Tibial artery (tissue), 4 donors: ENCODE data around the gene FRMD4A.
"Not testable (repeated sequence)": the region's sequence is repeated elsewhere in the genome, so short reads cannot be mapped to it uniquely, and the experiment has no call there.

Source experiments
- DNase-seq, 2 donors: peaks; one replicate each; pipeline ENCODE4 v3.0.0-alpha.2; 2019
- H3K27ac ChIP-seq, 2 donors: fragments of 200-600 bp; sonication (generic) in 1 of 2; 1 replicate in 1 of 2; 2 replicates in 1 of 2; pipeline ENCODE4 v1.5.1; 2018 to 2019; ENCODE audit warnings: mild to moderate bottlenecking in 1 of 2
- H3K27me3 ChIP-seq, 2 donors: fragments of 200-600 bp; sonication (generic) in 1 of 2; one replicate each; pipeline versions ENCODE4 v1.5.1 to v1.6.0; 2016 to 2019
- H3K36me3 ChIP-seq, 3 donors: fragments of 200-600 bp; sonication (generic) in 2 of 3; one replicate each; pipeline ENCODE4 v1.5.1; 2016 to 2019; ENCODE audit warnings: mild to moderate bottlenecking in 2 of 3
- H3K4me1 ChIP-seq, 4 donors: fragments of 200-600 bp; sonication (generic) in 2 of 4; 1 replicate in 3 of 4; 2 replicates in 1 of 4; pipeline ENCODE4 v1.5.1; 2016 to 2019
- H3K4me3 ChIP-seq, 2 donors: fragments of 200-600 bp; sonication (generic) in 1 of 2; 1 replicate in 1 of 2; 2 replicates in 1 of 2; pipeline ENCODE4 v1.5.1; 2018 to 2019; ENCODE audit warnings: mild to moderate bottlenecking in 2 of 2
- H3K9me3 ChIP-seq, 3 donors: fragments of 200-600 bp; sonication (generic) in 1 of 3; one replicate each; pipeline ENCODE4 v1.5.1; 2016 to 2019
- CTCF ChIP-seq, 2 experiments: fragments of 200-600 bp in 1 of 2; fragments of 450-650 bp in 1 of 2; IDR thresholded peaks; one replicate each; pipeline ENCODE4 v1.5.1; 2017 to 2019; ENCODE audit warnings: antibody characterized with exemption in 2 of 2, mild to moderate bottlenecking in 1 of 2, moderate library complexity in 1 of 2
- intact Hi-C: fragments of 100-400 bp; cut with DNase I; formaldehyde crosslinking; loops from one replicate; pipeline ENCODE4 v1.15.0; 2023; ENCODE audit warnings: low total_unique reads

Gene FRMD4A

DNA sequence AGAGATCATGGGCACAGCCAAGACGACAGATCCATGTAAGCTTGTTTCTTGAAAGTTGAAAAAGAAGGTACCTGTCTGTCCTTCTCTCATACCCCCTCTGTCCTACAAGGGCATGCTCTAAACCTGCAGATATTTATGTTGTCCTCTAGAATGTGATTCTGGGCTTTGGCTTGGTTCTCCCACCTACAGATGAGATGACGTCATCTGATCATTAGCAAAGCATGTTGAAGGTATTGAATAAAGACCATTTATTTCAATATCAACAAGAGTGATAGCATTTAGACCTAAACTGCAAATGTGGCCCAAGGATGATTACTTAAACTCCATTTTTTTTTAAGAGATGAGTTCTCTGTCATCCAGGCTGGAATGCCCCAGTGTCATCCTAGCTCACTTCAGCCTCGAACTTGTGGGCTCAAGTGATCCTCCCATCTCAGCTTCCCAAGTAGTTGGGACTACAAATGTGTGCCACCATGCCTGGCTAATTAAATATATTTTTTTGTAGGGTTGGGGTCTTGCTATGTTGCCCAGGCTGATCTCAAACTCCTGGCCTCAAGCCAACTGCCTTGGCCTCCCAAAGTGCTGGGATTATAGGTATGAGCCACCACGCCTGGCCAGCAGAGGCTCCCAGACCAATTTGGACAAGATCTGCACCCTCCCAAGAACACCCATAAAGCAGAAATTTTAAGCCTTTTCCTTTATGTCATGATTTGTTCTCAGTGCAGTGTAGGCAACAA lies 559.8 kb downstream of the FRMD4A start:
- no peaks in the 10 kb centered on the region for H3K27me3 ChIP-seq
- no peak for TF ChIP-seq CTCF (IDR thresholded peaks at IDR 0.05)
- intact Hi-C loops, result no loop called here
- peaks cover 0 to 15% (median 5%) of the 10 kb centered on the region in 4 donors for H3K4me1 ChIP-seq
- H3K9me3 ChIP-seq, result no peaks in the 10 kb centered on the region
- H3K4me3 ChIP-seq, result no peak overlapping the region
- no peaks in the 10 kb centered on the region for H3K36me3 ChIP-seq
- H3K27ac ChIP-seq, result no peak overlapping the region
- DNase-seq, result no peak

GRCh38 chr10:13769946-13770345 lies 560.8 kb downstream of the FRMD4A start:
- intact Hi-C loops, result no loop called here
- no peaks in the 10 kb centered on the region for H3K36me3 ChIP-seq

GRCh38 chr10:13767676-13768178 lies 563.0 kb downstream of the FRMD4A start:
- DNase-seq, result no peak
- Histone ChIP-seq H3K36me3 (no peaks in the 10 kb centered on the region), H3K4me3 (no peak overlapping the region), H3K27ac (no peak overlapping the region), H3K4me1 (no peaks in the 10 kb centered on the region), H3K9me3 (no peaks in the 10 kb centered on the region), H3K27me3 (no peaks in the 10 kb centered on the region)
- intact Hi-C loops, result no loop called here
- no peak for TF ChIP-seq CTCF (IDR thresholded peaks at IDR 0.05)

More at GRCh38 chr10:13769946-13770345, 560.8 kb downstream of the FRMD4A start:
- DNase-seq, result no peak
- Histone ChIP-seq H3K27ac (no peak overlapping the region), H3K27me3 (no peaks in the 10 kb centered on the region), H3K9me3 (no peaks in the 10 kb centered on the region), H3K4me3 (no peak overlapping the region), H3K4me1 (peaks cover 0 to 15% (median 5%) of the 10 kb centered on the region in 4 donors)
- no peak for TF ChIP-seq CTCF (IDR thresholded peaks at IDR 0.05)

GRCh38 chr10:13767148-13767547 lies 563.6 kb downstream of the FRMD4A start:
- H3K27me3 ChIP-seq, H3K4me1 ChIP-seq, H3K9me3 ChIP-seq, DNase-seq, H3K27ac ChIP-seq, H3K36me3 ChIP-seq, intact Hi-C loops, H3K4me3 ChIP-seq: not testable (repeated sequence)

DNA sequence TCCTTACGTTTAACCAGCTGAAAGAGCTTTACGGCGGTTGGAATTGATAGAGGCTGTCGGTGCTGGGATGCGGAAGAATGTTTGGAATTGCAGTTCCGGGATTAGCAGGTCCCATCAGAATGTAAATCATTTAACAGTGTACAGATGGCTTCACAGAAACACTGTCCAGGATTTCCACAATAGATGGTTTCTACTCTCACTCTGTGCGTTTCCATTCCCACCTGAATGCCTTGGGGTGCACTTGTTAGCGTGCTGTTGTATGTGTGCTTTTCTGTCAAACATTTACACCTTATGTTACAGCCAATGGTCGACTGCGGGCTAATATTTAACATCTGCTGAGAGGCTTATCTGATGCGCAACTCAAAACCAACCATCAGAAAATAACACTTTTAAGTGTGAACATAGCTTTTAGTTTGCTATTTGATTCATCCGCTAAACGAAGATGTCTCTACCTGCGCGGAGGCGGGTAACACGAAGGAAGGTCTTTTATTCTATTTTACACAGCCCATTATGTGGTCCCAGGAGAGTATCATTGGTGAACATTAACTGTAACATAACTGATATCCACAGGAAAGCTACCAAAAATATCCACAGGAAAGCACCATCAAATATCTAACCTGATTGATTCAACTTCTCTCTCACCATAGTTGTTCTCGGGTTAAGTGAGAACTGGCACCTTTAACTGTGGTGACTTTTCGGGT lies 564.9 kb downstream of the FRMD4A start:
- no peaks in the 10 kb centered on the region for H3K36me3 ChIP-seq
- H3K27ac ChIP-seq, result no peak overlapping the region
- intact Hi-C loops, result no loop called here
- H3K4me3 ChIP-seq, result no peak overlapping the region
- no peak for TF ChIP-seq CTCF (IDR thresholded peaks at IDR 0.05)
- no peak for DNase-seq
- no peaks in the 10 kb centered on the region for H3K9me3 ChIP-seq
- H3K4me1 ChIP-seq, result no peaks in the 10 kb centered on the region
- no peaks in the 10 kb centered on the region for H3K27me3 ChIP-seq

DNA sequence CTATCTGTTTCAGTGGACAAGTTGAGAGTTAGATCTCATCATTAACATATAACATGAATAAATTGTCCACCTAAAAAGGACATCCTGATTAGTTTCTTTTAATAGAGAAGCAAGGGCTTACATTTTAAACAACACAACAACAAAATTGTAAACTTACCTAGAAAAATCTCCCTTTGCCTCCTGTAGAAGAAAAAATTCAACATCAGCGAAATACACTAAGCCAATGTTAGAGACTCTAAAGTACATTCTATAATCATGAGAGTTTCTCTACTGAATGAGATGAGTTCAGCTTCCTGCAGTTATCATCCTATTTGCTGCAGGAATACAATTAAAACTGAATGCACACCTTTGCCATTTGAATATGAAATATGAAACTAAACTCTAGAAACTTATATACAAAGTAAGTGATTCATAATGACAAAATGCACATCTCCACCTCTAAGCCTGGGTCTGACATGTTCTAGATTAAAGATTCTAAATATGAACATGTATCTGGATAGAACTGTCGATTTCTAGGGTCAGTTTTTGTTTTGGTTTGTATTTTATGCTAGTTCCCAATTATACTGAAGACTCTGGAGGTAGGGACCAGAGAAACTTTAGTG lies 569.1 kb downstream of the FRMD4A start:
- no peak overlapping the region for H3K27ac ChIP-seq
- intact Hi-C loops, result no loop called here

More for the DNA sequence above, 569.1 kb downstream of the FRMD4A start:
- no peaks in the 10 kb centered on the region for H3K9me3 ChIP-seq
- no peak for TF ChIP-seq CTCF (IDR thresholded peaks at IDR 0.05)
- no peak for DNase-seq
- H3K36me3 ChIP-seq, result no peaks in the 10 kb centered on the region
- H3K4me3 ChIP-seq, result no peak overlapping the region
- H3K27me3 ChIP-seq, result no peaks in the 10 kb centered on the region
- H3K4me1 ChIP-seq, result peaks cover 0 to 27% (median 5%) of the 10 kb centered on the region in 4 donors
